DMS79 treated with DMSO at 0.1 percent for 48 hours (cell line): ENCODE results near the gene EVI5.
"Not testable (repeated sequence)": the region's sequence is repeated elsewhere in the genome, so short reads cannot be mapped to it uniquely, and the experiment has no call there.

ENCODE experiments used
- DNase-seq: peaks from one replicate; lab custom pipeline; 2025; lab: John Stamatoyannopoulos, UW

The EVI5 gene

DNA sequence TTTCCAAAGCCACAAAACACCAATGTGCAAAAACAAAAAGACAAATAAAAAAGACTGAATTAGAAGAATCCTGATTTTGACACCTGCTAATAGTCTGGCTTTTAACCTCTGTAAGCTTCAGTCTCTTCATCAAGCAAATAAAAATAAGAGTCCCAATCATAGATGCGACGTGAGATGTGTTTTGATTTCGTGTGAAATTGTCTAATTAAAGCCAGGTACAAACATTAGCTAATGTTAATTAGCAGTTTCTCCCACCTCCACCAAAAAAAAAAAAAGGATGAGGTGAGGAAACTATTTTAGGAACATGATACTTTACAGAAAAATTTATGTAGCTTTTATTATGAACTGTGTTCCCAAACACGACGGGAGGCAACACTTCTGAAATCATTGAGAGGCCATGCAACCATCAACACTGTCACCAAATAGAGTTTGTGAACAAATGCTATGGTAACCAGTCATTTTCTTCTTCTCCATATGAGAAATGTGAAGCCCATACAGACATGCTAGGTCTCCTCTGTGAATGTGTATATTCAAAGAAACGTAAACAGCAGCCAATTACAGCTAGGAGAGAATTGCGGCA, 6.7 kb upstream of the EVI5 start:
- peak; percentile 15 for DNase-seq

DNA sequence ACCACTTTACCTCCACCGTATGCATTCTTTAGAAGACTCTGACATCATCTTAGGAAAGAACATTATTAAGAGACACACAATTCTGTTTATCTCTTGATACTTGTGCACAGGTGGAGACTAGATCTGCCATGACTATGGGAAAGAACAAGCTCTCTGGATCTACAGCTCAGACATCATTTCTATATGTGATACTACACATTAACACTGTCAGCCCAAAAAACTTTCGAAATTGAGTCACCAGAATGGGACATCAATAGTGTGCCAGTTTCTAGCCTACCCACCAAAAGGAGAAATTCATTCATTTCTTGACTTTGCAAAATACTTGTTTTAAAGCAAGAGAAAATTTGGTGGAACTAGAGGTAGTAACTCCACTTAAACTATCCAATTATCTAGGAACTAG, 6.0 kb upstream of the EVI5 start:
- no peak for DNase-seq

GRCh38 chr1:92790081-92790480, 5.2 kb upstream of the EVI5 start:
- no peak for DNase-seq

GRCh38 chr1:92786111-92786901, 1.4 kb upstream of the EVI5 start:
- DNase-seq, result no peak

GRCh38 chr1:92784021-92784638, 778 bp downstream of the EVI5 start:
- peak; percentile 15 for DNase-seq

DNA sequence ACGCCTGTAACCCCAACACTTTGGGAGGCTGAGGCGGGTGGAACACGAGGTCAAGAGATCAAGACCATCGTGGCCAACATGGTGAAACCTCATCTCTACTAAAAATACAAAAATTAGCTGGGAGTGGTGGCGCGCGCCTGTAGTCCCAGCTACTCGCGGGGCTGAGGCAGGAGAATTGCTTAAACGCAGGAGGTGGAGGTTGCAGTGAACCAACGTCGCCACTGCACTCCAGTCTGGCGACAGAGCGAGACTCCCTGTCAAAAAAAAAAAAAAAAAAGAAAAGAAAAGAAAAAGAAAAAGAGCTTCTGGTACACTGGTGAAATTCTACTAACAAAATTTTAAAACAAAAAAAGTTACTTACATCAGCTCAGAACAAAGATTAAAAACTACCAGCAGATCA, 1.4 kb downstream of the EVI5 start:
- not testable (repeated sequence) for DNase-seq

GRCh38 chr1:92778376-92778775, 6.5 kb downstream of the EVI5 start:
- DNase-seq, result no peak

DNA sequence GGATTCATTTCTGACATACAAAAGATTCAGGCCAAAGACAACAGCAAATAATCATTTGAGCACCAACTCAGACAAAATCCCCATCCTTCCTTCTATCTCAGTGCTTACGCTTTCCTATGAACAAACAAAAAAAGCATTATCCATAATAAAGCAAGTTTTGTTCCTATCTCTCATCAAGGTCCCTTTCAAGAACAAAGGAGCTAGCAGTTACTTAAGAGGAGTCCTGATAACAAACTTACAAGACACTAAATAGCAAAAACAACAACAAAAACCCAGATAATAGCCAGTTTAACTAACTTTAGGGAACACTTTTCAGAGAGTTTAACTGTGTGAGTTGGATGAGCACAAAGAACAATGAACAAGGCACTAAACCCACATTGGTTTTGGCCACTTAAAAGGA, 10.5 kb downstream of the EVI5 start:
- DNase-seq, result no peak

GRCh38 chr1:92773749-92774148, 11.2 kb downstream of the EVI5 start:
- not testable (repeated sequence) for DNase-seq

DNA sequence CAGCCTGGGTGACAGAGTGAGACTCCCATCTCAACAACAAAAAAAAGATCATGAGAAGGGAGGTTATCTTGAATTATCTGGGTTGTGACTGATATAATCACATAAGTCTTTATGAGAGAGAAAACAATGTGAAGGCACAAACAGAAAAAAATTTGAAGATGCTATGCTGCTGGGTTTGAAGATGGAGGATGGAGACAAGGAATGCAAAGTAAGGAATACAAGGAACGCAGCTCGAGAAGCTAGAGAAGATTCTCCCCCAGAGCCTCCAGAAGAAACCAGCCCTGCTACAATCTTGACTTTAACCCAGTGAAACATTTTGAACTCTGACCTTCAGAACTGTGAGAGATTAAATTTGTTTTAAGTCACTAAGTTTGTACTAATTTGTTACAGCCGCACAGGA, 15.1 kb downstream of the EVI5 start:
- DNase-seq, result no peak

GRCh38 chr1:92768915-92769314, 16.0 kb downstream of the EVI5 start:
- peak; percentile 6 for DNase-seq

GRCh38 chr1:92768296-92768695, 16.6 kb downstream of the EVI5 start:
- DNase-seq, result no peak

DNA sequence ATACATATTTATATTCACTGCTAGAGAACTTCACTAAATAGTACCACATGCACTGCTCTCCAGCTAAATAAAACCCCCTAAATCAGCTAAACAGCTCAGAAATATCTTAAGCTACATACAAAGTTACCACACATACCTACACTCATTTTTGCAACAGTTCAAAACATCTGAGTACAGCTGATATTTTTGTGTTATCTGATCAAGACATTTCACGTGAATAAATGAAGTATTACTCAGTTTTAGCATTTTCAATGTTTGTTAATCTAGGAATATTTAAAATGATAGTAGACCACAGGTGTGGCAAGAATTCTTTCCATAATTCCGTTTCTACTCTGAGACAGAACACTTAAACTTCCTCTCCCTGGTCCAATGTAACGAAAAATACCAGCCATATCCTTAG, 20.8 kb downstream of the EVI5 start:
- no peak for DNase-seq

- no peak for DNase-seq
Measured at GRCh38 chr1:92762355-92762754, 22.6 kb downstream of the EVI5 start.

DNA sequence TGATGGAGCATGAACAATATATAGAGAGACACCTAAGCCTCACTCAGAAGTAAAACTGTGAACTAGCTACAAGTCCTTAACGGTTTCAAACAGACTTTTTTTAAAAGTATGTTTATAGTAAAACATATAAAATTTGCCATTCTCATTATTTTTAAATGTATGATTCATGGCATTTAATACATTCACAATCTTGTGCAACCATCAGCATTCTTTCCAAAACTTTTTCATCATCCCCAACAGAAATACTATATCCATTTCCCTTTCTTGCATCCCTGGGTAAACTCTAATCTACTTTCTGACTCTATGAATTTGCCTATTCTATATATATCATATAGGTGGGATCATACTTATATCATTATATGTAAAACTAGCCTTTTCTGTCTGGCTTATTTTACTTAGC, 25.5 kb downstream of the EVI5 start:
- no peak for DNase-seq

GRCh38 chr1:92756537-92756936, 28.4 kb downstream of the EVI5 start:
- no peak for DNase-seq

DNA sequence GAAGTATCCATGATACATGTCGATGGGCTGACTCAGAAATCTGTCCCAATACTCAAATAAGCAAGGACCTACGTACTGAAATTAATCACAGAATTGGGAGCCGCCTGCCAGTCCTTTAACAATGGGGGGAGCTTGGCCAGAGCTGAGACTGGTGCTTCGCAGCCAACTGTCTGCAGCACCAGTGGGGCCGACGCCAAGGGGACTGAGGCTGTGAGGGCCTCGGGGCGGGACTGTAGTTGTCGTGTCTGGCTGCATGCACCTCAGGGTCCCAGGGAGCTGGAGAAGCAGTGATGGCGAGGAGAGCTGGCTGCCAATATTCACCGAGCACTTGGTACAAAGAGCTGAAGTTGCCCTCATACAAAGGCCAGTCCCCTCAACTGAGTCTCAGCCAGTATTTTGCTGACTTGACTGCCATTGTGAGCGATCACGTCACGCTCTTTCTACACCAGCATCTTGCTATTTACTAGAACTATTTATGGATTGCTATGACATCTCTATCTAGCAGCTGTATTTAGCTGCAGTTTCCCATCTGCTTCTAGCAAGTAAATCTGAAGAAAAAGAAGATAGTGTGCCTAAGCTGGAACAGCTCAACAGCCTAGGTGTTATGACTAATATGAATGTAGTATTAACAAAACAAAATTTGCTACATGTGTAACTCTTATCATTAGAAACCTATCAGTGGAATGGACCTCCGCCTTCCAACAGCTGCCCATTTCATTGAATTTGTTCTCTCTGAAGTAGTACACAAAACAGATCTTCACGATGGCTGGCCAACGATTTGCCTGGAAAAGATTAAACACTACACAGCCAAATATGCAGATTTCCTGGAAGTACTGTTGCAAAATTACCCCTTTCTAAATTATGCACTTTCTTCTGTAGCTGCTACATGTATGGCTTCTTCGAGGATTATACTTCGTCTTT, 29.1 kb downstream of the EVI5 start:
- DNase-seq, result no peak

DNA sequence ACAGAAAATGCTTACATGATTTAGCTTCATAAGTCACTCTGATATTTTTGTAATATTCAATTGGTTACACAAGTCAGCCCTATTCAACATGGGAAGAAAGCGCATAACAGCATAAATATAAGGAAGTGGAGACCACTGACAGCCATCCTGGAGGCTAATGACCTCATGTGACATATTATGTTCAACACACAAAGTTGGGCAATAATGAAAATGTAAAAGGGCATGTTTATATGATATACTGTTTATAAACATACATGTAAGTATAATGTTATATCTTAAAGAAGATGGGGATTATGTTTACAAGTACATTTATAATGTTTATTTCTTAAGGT, 30.2 kb downstream of the EVI5 start:
- no peak for DNase-seq

DNA sequence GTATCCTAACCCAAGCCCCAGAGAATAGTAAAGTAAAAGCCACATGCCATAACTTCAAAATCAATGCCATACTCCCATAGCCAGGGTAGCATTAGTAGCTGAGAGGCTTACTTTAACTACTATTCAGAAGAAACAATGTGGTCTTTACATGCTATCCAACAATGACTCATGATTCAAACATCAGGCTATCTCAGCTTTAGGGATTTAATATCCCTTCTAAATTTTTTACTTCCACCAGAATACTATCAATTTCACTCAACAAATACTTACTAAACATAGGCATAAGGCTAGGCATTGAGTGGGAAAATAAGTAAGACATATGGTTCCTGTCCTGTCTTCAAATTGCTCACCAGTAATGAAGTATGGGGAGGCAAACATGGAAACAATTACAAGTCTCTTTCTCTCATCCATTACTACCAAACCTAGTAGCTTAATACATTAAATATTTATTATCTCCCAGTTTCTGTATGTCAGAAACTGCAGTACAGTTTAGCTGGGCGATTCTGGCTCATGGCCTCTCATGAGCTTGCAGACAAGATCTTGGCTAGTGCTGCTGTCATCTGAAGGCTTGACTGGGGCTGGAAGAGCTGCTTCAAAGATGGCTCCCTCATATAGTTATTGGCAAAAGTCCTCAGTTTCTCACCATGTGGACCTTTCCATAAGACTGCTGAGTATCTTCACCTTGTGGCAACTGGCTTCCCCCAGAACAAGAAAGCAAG, 30.7 kb downstream of the EVI5 start:
- DNase-seq, result no peak

GRCh38 chr1:92752719-92753118, 32.2 kb downstream of the EVI5 start:
- DNase-seq, result no peak

DNA sequence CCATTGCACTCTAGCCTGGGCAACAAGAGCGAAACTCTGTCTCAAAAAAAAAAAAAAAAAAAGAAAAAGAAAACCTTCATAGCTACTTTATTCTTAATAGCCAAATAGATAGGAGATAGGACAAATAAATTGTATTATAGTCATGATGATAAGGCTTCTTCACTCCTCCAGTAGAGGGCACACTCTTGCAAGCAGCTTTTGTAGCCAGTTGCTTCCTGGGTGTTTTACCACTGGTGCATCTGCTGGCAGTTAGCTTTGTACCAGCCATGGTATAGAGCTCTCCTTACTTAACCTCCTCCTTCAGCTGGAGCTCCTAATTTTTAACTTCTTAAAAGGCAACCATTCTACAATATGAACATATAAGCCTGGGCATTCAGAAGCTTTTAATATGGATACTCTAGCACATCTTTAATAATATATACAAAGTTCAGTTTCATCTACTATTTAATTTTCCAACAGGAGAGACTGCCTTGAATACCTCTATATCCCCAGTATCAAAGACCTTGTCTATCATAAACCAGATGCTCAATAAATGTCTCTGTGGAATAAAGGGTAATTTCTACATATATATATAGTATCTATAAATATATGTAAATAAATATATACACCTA, 35.8 kb downstream of the EVI5 start:
- no peak for DNase-seq
